ENCODE results near the gene SLC49A3.
"Not testable (repeated sequence)": the region's sequence is repeated elsewhere in the genome, so short reads cannot be mapped to it uniquely, and the experiment has no call there.

Gene SLC49A3

GRCh38 chr4:732486-732885 lies 43.5 kb upstream of the SLC49A3 start:
- TF ChIP-seq CTCF (IDR thresholded peaks at IDR 0.05; ENCODE audit: insufficient read depth, low read depth, low read length, missing control alignments), result no peak
- no peak for DNase-seq (ENCODE audit: low read depth)
- H3K4me3 ChIP-seq (ENCODE audit: low read length), result no peak overlapping the region

- DNase-seq (ENCODE audit: low read depth); H3K4me3 ChIP-seq (ENCODE audit: low read length): not testable (repeated sequence)
These were observed 43.0 kb upstream of the SLC49A3 start for GRCh38 chr4:731954-732353.

GRCh38 chr4:730946-731904 lies 42.3 kb upstream of the SLC49A3 start:
- not testable (repeated sequence) for H3K4me3 ChIP-seq (ENCODE audit: low read length); DNase-seq (ENCODE audit: low read depth)

GRCh38 chr4:730511-730910 lies 41.6 kb upstream of the SLC49A3 start:
- TF ChIP-seq CTCF (IDR thresholded peaks at IDR 0.05; ENCODE audit: insufficient read depth, low read depth, low read length, missing control alignments), result no peak
- no peak for DNase-seq (ENCODE audit: low read depth)
- no peak overlapping the region for H3K4me3 ChIP-seq (ENCODE audit: low read length)

GRCh38 chr4:729336-730315 lies 40.7 kb upstream of the SLC49A3 start:
- no peak for TF ChIP-seq CTCF (IDR thresholded peaks at IDR 0.05; ENCODE audit: insufficient read depth, low read depth, low read length, missing control alignments)
- no peak overlapping the region for H3K4me3 ChIP-seq (ENCODE audit: low read length)

GRCh38 chr4:727576-727975 lies 38.6 kb upstream of the SLC49A3 start:
- DNase-seq (ENCODE audit: low read depth), result no peak
- no peak for TF ChIP-seq CTCF (IDR thresholded peaks at IDR 0.05; ENCODE audit: insufficient read depth, low read depth, low read length, missing control alignments)

More at GRCh38 chr4:729336-730315, 40.7 kb upstream of the SLC49A3 start:
- no peak for DNase-seq (ENCODE audit: low read depth)

GRCh38 chr4:726838-727237 lies 37.9 kb upstream of the SLC49A3 start:
- H3K4me3 ChIP-seq (ENCODE audit: low read length), result no peak overlapping the region
- no peak for TF ChIP-seq CTCF (IDR thresholded peaks at IDR 0.05; ENCODE audit: insufficient read depth, low read depth, low read length, missing control alignments)
- DNase-seq (ENCODE audit: low read depth), result no peak

More at GRCh38 chr4:727576-727975, 38.6 kb upstream of the SLC49A3 start:
- H3K4me3 ChIP-seq (ENCODE audit: low read length), result no peak overlapping the region

Measured in epithelial cell of esophagus (primary cell).